Natural killer cell (primary cell): ENCODE results near the gene LMNA. TPM values are rescaled to one million over a fixed set of nuclear protein-coding genes. Genes with fewer than 3 reads are reported as not detected.

ENCODE experiments used
- ATAC-seq, 3 donors: fragments of 150-1000 bp in 2 of 3; fragments of 200-7000 bp in 1 of 3; cut with Tn5 transposase; 1 replicate in 1 of 3; 2 replicates in 2 of 3; pipeline ENCODE4 v1.10.0; 2021; ENCODE audit warnings: mild to moderate bottlenecking in 2 of 3, moderate library complexity in 2 of 3
- DNase-seq, 2 donors: peaks; one replicate each; pipeline versions ENCODE4 v3.0.0 to v3.0.0-alpha.2; 2013 to 2021; ENCODE audit warnings: mixed read lengths in 1 of 2
- H3K27ac ChIP-seq: one replicate; pipeline ENCODE4 v1.5.1; 2013; ENCODE audit warnings: mild to moderate bottlenecking, low read length
- H3K27me3 ChIP-seq: one replicate; pipeline ENCODE4 v1.6.1; 2013; ENCODE audit warnings: low read length; ENCODE audit not compliant: control insufficient read depth, insufficient read depth
- H3K36me3 ChIP-seq: one replicate; pipeline ENCODE4 v1.6.1; 2013; ENCODE audit warnings: low read length; ENCODE audit not compliant: control insufficient read depth, insufficient read depth
- H3K4me1 ChIP-seq: one replicate; pipeline ENCODE4 v1.6.1; 2013; ENCODE audit warnings: low read length; ENCODE audit not compliant: control insufficient read depth, insufficient read depth
- H3K4me3 ChIP-seq: one replicate; pipeline ENCODE4 v1.5.1; 2013; ENCODE audit warnings: low read length
- H3K9me3 ChIP-seq: one replicate; pipeline ENCODE4 v1.6.1; 2013; ENCODE audit warnings: low read length; ENCODE audit not compliant: control insufficient read depth, insufficient read depth
- H3K27ac Mint-ChIP-seq, 2 donors: one replicate each; pipeline ENCODE4 v1.8.0; 2022; ENCODE audit warnings: mild to moderate bottlenecking in 2 of 2, mixed read lengths in 2 of 2, moderate library complexity in 1 of 2
- H3K27me3 Mint-ChIP-seq, 2 donors: one replicate each; pipeline ENCODE4 v1.8.0; 2022; ENCODE audit warnings: low read depth in 2 of 2, mixed read lengths in 2 of 2
- H3K36me3 Mint-ChIP-seq: one replicate; pipeline ENCODE4 v1.8.0; 2022; ENCODE audit warnings: mixed read lengths
- H3K4me1 Mint-ChIP-seq, 2 donors: one replicate each; pipeline ENCODE4 v1.8.0; 2022; ENCODE audit warnings: mixed read lengths in 2 of 2
- H3K4me3 Mint-ChIP-seq: one replicate; pipeline ENCODE4 v1.8.0; 2022; ENCODE audit warnings: mild to moderate bottlenecking, moderate library complexity, mixed read lengths
- H3K9me3 Mint-ChIP-seq, 2 donors: one replicate each; pipeline ENCODE4 v1.8.0; 2022; ENCODE audit warnings: mixed read lengths in 2 of 2
- WGBS: methylation state at CpG from one replicate; pipeline ENCODE4 v1.1.7; 2013; ENCODE audit warnings: missing lambda C conversion rate; ENCODE audit not compliant: insufficient coverage; 5-methylcytosine and 5-hydroxymethylcytosine counted together
- intact Hi-C: fragments of 100-400 bp; cut with micrococcal nuclease; formaldehyde crosslinking; loops from one replicate; pipeline ENCODE4 v1.14.2; 2022
- total RNA-seq, 4 donors: library from RNA; stranded (reverse); fragments of 120-200 nt in 1 of 4; gene quantifications; one replicate each; pipeline versions ENCODE4 v1.2.3 to v1.2.4, GENCODE V29; 2013 to 2022
- TF ChIP-seq, protein P1 (sequence below): fragments of 200-600 bp; IDR thresholded peaks from one replicate; pipeline ENCODE4 v1.8.0; 2022; ENCODE audit warnings: antibody characterized with exemption

The LMNA gene
- total RNA-seq, 3 donors from 2014 or later (not counting 1 experiment from before 2014, with no cell fraction given), result 201 to 504 (median 273) TPM

DNA sequence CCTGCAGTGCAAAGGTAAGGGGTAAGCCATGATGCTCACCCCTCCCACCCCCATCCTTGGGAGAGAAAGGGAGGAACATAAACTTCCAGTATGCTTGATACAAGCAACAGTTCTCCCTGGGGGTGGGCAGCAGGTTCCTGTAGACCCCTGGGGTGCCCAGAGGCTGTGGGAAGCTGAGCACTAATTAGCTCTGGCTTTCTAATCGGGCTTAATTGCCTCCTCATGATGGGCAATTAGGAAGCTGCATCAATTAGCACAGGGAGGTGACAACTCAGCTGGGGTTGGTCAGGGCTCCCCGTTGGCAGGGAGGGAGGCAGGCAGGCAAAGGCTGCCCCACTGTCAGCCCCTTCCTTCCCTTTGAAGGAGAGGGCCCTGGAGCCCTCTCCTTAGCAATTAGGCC, 15.7 kb upstream of the LMNA start:
- Mint-ChIP-seq H3K4me3 (no peak overlapping the region), H3K27me3 (peaks cover 7 to 12% of the 10 kb centered on the region in 2 donors), H3K9me3 (no peaks in the 10 kb centered on the region), H3K36me3 (no peaks in the 10 kb centered on the region), H3K4me1 (peaks cover 15 to 46% of the 10 kb centered on the region in 2 donors), H3K27ac (peak overlapping the region in 1 of 2 donors; percentile 99)
- Histone ChIP-seq H3K4me3 (no peak overlapping the region), H3K36me3 (no peaks in the 10 kb centered on the region), H3K27me3 (no peaks in the 10 kb centered on the region), H3K4me1 (peaks cover 32% of the 10 kb centered on the region), H3K9me3 (no peaks in the 10 kb centered on the region), H3K27ac (no peak overlapping the region)
- DNase-seq (no peak), ATAC-seq (no peak)
- WGBS, result 79% methylated on average over 2 of the region's 2 CpGs
- intact Hi-C loops, result no loop called here
- TF ChIP-seq, protein P1, sequence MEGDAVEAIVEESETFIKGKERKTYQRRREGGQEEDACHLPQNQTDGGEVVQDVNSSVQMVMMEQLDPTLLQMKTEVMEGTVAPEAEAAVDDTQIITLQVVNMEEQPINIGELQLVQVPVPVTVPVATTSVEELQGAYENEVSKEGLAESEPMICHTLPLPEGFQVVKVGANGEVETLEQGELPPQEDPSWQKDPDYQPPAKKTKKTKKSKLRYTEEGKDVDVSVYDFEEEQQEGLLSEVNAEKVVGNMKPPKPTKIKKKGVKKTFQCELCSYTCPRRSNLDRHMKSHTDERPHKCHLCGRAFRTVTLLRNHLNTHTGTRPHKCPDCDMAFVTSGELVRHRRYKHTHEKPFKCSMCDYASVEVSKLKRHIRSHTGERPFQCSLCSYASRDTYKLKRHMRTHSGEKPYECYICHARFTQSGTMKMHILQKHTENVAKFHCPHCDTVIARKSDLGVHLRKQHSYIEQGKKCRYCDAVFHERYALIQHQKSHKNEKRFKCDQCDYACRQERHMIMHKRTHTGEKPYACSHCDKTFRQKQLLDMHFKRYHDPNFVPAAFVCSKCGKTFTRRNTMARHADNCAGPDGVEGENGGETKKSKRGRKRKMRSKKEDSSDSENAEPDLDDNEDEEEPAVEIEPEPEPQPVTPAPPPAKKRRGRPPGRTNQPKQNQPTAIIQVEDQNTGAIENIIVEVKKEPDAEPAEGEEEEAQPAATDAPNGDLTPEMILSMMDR, result no peak

DNA sequence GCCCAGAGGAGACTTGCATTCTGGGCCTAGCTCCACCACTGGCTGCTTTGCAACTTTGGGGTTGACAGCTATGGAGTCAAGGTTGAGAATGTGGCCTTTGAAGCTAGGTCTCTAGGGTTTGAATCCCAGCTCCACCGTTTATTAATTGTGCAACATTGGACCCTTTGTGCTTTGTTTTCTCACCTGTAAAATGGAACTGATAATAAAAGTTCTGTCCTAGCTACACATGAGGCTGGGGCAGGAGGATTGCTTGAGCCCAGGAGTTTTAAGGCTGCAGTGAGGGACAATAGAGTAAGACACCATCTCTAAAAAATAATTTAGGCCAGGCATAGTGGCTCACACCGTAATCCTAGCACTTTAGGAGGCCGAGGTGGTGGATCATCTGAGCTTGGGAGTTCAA, 15.2 kb upstream of the LMNA start:
- ATAC-seq (no peak), DNase-seq (no peak)
- H3K4me1 Mint-ChIP-seq, result peaks cover 16 to 51% of the 10 kb centered on the region in 2 donors
- no peak overlapping the region for H3K4me3 Mint-ChIP-seq
- intact Hi-C loops, result no loop called here
- peaks cover 37% of the 10 kb centered on the region for H3K4me1 ChIP-seq
- 94% methylated on average over 3 of the region's 3 CpGs for WGBS
- no peak overlapping the region for H3K4me3 ChIP-seq
- H3K27ac Mint-ChIP-seq, result peak overlapping the region in 1 of 2 donors; percentile 99
- H3K36me3 ChIP-seq, result no peaks in the 10 kb centered on the region
- no peak overlapping the region for H3K27ac ChIP-seq
- no peaks in the 10 kb centered on the region for H3K27me3 ChIP-seq
- H3K9me3 Mint-ChIP-seq, result no peaks in the 10 kb centered on the region
- H3K36me3 Mint-ChIP-seq, result no peaks in the 10 kb centered on the region
- H3K9me3 ChIP-seq, result no peaks in the 10 kb centered on the region
- H3K27me3 Mint-ChIP-seq, result peaks cover 7 to 11% of the 10 kb centered on the region in 2 donors
- TF ChIP-seq, protein P1, result no peak

DNA sequence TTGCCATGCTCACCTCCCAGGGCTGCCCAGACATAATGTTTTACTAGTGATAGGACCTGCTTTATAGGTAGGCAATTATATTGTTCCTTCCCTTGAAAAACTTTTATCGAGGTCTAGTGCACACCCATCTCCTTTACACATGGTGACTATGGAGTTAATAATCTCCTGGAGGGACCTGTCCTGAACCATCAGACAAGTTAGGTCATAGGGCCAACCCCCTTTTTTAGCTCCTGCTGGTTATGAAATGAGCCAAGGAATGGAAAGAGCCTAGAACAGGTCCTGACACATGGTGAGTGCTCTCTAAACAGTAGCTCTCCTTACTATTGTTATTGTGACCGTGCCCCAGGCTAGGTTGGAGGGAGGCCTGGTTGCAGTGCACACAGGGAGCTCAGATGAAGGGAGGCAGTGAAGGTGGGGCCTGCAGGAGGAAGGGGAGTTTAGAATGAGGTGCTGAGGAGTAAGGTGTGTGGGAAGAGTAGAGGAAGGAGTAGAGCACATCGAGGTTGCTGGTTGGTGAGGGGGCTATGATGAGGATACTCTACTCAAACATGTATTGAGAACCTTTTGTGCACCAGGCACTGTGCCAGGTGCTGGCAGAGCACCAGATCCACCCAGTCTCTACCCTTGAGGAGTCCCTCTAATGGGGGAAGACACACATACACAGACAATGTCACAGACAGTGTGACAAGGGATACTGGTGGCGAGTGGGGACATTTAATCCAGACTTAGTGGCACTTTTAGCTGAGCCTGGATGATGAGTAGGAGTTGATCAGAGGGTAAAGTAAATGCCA, 14.1 kb upstream of the LMNA start:
- TF ChIP-seq, protein P1, result no peak
- peak overlapping the region in 1 of 2 donors; percentile 99 for H3K27ac Mint-ChIP-seq
- peaks cover 7 to 11% of the 10 kb centered on the region in 2 donors for H3K27me3 Mint-ChIP-seq
- H3K9me3 ChIP-seq, result no peaks in the 10 kb centered on the region
- H3K36me3 ChIP-seq, result no peaks in the 10 kb centered on the region
- peak in 1 of 2 donors; percentile 45 for DNase-seq
- no peaks in the 10 kb centered on the region for H3K9me3 Mint-ChIP-seq
- no peaks in the 10 kb centered on the region for H3K27me3 ChIP-seq
- ATAC-seq, result no peak
- no peak overlapping the region for H3K27ac ChIP-seq
- 73% methylated on average over 3 of the region's 4 CpGs for WGBS
- intact Hi-C loops, result no loop called here
- H3K4me1 Mint-ChIP-seq, result peaks cover 20 to 57% of the 10 kb centered on the region in 2 donors
- H3K4me3 ChIP-seq, result no peak overlapping the region
- H3K36me3 Mint-ChIP-seq, result no peaks in the 10 kb centered on the region
- H3K4me3 Mint-ChIP-seq, result no peak overlapping the region
- H3K4me1 ChIP-seq, result peaks cover 48% of the 10 kb centered on the region
